ENCODE data around the gene RGS14.

GRCh38 chr5:177399997-177400868 lies 42.5 kb downstream of the RGS14 start, which contains the start of gene PFN3:
- TF ChIP-seq, protein P1, sequence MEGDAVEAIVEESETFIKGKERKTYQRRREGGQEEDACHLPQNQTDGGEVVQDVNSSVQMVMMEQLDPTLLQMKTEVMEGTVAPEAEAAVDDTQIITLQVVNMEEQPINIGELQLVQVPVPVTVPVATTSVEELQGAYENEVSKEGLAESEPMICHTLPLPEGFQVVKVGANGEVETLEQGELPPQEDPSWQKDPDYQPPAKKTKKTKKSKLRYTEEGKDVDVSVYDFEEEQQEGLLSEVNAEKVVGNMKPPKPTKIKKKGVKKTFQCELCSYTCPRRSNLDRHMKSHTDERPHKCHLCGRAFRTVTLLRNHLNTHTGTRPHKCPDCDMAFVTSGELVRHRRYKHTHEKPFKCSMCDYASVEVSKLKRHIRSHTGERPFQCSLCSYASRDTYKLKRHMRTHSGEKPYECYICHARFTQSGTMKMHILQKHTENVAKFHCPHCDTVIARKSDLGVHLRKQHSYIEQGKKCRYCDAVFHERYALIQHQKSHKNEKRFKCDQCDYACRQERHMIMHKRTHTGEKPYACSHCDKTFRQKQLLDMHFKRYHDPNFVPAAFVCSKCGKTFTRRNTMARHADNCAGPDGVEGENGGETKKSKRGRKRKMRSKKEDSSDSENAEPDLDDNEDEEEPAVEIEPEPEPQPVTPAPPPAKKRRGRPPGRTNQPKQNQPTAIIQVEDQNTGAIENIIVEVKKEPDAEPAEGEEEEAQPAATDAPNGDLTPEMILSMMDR (conservative IDR thresholded peaks at IDR 0.05) = no peak
- TF ChIP-seq EZH2 (IDR thresholded peaks at IDR 0.05; ENCODE audit: low read depth) = no peak

Data from PC-9 (cell line).